Dermis blood vessel endothelial cell (primary cell): ENCODE measurements around the gene ZNF662. TPM values are rescaled to one million over a fixed set of nuclear protein-coding genes. Genes with fewer than 3 reads are reported as not detected.
"Not testable (repeated sequence)": the region's sequence is repeated elsewhere in the genome, so short reads cannot be mapped to it uniquely, and the experiment has no call there.

Source experiments
- DNase-seq: peaks from one replicate; pipeline ENCODE4 v3.0.0; 2010
- total RNA-seq: library from RNA; depleted of rRNA; stranded (reverse); fragments of >200 nt; gene quantifications from 2 replicates; pipeline ENCODE4 v1.2.3, GENCODE V29; 2014

The ZNF662 gene
- 1.5 and 2.4 TPM in 2 replicates for total RNA-seq

DNA sequence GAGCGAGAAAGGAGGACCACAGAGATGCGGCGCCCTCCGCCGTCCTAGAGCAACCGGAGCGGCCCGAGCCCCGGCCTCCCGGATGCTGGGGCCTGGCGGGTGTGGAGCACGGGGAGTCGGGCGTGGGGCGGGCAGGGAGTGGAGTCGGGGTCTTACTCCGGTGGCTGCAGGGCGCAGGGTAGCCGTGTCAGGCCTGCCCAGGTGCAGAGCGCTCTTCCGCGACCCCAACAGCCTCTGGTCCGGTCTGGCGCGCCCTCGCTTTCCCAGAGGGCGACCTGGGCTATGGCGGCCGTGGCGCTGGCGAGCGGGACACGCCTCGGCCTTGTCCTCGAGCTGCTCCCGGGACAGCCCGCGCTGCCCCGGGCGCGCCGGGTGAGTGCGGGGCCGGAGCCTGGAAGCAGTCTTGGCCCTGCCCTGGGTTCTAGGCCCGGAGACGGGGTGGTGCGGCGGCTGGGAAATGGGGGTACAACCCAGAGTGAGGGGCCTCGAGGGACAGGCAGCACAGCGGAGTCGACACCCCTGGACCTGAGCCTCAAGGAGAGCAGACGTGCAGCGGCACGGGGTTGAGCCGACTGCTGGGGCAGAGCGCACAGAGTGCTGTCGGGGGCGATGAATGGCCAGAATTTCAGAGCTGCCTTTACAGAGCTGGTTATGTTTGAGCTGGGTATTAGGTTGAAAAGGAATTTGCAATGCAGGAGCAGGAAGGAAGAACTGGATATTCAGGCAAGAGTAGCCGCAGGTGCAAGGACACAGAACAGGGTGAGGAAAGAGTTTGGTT lies at the start of gene ZNF662:
ZNF662 (plus strand) TSS at position 73 of the 778 bp plus-strand sequence. CDS start 1,973 bp downstream, outside the sequence.
- peak; percentile 5 for DNase-seq

DNA sequence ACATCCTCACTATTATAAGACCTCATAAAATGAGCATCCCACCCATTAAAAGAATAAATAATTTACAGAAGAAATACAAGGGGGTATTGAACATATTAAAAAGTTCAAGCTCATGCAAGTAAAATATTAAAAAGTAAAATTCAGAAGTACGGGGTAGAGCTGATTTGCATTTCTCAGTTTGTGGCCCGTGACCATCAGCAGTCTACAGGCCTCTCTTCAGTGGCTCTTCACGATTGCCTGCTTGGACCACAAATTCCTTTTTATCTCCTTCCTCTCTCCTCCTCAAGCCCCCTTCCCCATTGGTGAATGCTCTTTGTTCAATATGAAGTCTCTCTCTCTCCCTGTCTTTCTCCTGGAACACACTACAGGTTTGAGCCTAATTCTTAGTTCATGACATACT lies 49.4 kb upstream of the ZNF662 start:
- no peak for DNase-seq

DNA sequence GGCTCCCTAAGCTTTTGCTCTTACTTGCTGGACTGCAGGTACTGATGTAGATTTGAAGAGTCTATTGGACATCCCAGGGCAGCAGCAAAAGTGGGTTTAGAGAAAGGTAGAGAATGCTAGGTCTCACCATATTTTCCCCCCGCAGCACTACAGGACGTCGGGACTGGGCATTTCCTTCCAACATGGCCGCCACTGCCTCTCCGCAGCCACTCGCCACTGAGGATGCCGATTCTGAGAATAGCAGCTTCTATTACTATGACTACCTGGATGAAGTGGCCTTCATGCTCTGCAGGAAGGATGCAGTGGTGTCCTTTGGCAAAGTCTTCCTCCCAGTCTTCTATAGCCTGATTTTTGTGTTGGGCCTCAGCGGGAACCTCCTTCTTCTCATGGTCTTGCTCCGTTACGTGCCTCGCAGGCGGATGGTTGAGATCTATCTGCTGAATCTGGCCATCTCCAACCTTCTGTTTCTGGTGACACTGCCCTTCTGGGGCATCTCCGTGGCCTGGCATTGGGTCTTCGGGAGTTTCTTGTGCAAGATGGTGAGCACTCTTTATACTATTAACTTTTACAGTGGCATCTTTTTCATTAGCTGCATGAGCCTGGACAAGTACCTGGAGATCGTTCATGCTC lies 41.5 kb upstream of the ZNF662 start:
- DNase-seq = no peak

DNA sequence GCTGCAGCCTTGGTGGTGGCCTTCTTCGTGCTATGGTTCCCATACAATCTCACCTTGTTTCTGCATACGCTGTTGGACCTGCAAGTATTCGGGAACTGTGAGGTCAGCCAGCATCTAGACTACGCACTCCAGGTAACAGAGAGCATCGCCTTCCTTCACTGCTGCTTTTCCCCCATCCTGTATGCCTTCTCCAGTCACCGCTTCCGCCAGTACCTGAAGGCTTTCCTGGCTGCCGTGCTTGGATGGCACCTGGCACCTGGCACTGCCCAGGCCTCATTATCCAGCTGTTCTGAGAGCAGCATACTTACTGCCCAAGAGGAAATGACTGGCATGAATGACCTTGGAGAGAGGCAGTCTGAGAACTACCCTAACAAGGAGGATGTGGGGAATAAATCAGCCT lies 40.7 kb upstream of the ZNF662 start:
- no peak for DNase-seq

DNA sequence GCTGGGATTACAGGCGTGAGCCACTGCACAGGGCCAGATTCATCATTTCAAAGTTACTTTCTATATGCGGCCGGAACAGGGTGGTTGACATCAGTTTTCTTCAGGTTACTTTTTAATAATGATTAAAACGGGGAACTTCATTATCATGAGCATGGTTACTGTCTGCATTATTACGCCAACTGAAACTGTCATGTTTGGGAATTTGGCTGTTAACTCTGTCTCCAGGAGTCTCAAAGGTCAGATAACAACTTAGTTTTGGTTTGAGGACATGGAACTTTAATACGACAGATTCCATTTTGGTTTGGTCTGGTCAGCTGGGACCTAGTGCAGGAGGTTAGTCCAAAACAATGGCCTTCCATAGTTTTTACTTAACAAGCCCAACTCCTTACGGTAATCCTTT lies 38.8 kb upstream of the ZNF662 start:
- DNase-seq = no peak

DNA sequence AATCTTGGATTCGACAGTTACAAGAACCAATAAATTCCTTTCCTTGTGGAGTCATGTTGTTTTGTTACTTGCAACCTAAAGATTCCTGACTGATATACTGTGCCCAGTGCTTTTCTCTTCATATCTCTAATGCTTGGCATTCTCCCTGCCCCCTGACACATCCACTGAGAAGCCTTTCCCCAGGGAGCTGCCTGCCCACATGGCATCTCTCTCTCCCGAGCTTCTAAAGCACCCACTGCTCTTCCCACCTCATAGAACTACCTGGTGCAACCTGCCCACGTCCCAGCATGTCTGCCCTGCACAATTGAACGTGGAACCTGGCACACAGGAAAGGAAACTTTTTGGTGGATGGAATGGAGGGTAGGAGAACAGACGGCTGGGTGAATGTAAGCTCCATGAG lies 37.1 kb upstream of the ZNF662 start:
- DNase-seq = no peak

DNA sequence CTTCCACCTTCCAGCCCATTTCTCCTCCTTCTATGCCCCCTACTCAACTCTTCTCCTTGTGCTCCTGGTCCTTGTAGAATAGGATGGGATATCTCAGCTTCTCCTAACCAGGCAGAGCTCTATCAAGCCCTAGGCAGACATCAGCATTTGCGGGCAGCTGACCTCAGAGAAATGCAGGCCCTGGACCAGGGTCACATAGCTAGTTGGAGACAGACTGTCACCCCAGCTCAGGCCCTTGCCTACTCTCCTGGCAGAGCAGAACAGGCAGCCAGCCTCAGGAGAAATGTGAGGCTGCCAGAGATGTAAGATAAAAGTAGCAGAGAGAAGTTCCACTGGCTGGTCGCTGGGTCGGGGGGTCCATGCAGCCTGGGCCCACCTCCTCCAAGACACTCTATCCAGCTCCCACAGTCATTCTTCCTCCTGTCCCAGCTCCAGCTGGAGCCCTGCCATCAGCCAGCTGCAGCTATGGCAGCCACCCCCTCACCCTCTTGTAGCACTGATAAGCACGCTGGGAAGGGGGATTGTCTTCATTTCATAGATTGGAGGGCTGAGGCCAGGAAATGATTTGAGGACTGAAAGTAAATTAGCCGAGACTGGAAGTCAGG lies 34.2 kb upstream of the ZNF662 start:
- DNase-seq = no peak

DNA sequence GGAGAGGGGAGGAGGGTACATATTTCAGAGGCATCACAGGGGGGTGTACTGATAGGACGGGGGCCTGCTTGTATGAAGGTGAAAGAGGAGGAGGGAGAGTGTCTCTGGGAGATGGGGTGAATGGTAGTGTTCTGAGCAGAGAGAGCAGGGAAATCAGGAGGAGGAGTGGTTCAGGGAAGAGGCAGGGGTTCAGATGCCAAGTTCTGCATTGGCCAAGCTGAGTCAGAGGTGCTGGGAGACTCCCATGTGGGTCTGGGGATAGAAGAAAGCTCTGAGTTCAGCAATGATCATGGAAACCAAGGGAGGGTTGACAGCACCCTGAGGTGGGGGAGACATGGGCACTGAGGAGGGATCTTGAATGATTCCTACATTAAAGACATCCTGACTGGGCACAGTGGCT lies 33.2 kb upstream of the ZNF662 start:
- DNase-seq = no peak

DNA sequence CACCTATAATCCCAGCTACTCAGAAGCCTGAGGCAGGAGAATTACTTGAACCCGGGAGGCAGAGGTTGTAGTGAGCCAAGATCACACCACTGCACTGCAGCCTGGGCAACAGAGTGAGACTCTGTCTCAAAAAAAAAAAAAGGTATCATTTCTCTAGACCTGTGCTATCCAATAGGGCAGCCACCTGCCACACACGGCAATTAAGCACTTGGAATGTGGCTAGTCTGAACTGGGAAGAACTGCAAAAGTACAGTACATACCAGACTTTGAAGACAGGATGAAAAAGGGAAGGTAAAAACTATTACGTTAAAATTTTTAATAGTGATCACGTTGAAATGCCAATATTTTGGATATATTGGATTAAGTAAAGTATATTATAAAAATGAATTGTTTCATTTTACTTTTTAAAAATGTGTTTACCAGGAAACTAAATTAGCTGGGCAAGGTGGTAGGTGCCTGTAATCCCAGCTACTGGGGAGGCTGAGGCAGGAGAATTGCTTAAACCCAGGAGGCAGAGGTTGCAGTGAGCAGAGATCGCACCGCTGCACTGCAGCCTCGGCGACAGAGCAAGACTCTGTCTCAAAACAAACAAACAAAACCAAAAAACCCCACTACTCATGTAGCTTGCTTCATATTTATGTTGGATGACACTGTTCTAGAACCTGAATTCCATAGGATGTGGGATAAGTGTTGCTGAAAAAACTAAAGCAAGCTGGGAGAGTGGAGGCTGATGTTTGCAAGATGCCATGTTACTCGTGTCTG lies 32.5 kb upstream of the ZNF662 start:
- no peak for DNase-seq

DNA sequence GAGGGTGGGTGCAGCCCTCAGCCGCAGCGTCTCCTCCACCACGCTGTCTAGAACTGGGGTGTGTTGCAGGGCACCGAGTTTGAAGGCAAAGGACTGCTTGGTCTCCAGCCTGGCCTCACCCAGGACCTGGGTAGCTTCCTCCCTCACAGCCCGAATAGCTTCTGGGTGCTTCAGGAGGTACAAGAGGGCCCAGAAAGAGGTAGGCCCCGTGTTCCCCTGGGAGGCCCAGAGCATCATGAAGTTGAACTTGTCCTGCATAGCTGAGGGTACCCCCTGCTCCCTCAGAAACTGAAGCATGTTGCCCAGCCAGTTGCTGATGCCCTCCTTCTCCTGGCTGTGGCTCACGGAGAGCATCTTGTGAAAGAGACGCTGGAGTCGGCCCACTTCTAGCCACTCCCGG lies 31.2 kb upstream of the ZNF662 start:
- DNase-seq = no peak

DNA sequence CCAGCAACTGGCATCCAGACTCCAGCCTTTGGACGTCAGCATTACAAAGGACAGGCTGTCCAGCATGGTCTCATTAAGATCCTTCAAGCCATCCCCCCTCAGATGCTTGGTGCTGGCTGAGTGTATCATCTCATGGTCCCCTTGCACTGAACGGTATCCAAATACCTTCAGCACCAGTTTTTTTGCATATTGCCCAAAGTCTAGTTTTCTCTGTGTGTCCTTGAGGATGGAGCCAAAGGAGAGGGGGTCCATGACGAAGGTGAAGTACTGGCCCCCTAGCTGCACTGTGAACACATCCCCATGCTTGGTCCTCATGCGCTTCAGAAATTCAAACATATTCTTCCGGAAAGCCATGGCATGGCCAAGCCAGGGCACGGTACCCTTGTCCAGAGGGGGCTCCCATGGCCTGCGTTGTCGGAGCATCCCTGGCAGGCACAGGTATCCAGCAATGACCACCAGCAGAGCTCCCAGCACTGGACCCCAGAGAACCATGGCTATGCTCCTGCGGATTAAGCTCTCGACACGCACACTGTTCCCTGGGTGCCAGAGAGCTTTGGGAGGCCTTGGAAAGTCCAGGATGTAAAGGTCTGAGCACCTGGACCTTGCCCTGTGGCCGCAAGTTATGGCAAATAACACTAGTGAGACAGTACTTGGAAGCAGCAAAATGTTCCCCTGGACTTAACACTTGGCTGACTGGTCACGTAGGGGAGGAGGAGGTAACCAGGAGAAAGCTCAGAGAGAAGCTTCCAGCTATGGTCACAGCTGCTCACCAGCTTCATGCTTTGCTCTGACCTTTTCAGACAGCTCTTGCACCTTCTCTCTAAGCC lies 30.4 kb upstream of the ZNF662 start, which contains the start of gene CYP8B1:
CYP8B1 (minus strand) TSS at position 555 of the 827 bp plus-strand sequence; CDS start at position 492, 63 bp downstream.
- no peak for DNase-seq

DNA sequence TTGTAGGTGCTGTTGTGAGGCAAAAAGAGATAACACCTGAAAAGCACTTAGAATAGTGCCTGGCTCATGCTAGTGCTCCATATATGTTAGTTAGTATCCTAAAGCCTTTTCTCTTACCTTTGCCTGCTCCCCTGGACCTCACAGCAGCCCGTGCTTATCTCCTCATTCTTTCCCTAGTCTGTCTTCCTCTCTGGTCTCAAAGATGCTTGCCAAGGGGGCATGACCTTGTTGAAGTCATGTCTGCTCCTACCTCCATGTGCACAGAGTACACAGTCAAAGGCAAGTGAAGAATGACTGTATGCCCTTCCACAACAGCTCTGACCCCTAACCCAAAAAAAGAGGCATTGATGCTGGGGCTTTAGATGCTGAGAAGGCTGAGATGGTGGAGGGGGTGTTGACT lies 29.5 kb upstream of the ZNF662 start:
- DNase-seq = no peak

DNA sequence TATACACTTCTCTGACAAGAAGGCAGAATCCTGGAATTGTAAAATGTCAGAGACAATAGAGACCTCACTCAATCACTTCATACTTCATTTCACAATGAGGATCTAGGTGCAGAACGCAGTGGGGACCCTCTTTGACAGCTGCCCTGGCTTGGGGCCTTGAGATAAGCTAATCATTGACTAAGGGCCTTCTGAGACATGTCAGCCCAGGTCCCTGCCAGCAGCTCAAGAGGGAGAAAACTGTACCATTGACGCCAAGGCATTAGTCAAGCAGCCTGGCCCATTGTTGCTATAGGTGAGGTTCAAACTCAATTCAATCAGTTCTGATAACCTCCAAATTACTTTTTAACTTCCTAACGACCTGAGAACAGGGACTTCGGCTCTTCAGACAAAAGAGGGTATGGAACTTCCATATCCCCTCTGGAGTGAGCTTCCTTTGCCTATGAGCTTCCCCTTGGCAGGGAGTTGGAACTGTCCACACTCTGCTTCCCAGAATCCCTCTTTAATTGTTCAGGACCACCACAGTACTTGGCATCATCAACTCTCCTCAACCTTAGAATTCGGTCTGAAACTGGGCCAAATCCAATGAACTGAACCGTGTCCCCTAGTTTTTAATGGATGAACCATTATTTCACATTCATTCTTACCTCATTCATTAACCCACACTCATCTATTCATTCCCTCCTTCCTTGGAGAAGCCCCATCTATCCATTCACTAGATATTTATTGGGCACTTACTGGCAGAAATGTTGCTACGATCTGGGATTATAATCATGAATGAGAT lies 28.8 kb upstream of the ZNF662 start:
- DNase-seq = no peak

DNA sequence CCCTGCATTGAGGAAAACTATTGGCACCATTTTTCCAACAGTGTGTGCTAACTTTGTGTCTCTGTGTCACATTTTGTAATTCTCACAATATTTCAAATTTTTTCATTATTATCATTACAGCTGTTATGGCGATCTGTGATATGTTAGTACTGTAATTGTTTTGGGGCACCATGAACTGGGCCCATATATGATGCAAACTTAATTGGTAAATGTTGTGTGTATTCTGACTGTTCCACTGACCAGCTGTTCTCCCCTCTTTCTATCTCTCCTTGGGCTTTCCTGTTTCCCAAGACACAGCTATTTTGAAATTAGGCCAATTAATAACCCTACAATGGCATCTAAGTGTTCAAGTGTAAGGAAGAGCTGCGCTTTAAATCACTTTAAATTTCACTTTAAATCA lies 28.1 kb upstream of the ZNF662 start:
- DNase-seq = no peak

DNA sequence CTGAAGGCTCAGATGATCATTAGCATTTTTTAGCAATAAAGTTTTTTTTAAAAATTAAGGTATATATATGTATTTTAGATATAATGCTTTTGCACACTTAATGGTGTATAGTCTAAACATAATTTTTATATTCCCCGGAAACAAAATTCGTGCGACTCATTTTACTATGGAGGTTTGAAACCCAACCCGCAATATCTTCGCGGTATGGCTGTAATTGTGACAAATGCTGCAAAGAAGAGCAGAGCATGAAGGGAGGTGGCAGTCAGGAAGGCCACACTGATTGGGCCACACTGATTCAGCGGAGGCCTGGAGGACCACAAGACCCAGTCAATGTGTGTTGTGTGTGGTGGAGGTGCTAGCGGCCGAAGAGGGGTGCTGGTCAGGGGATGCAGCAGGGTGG lies 25.8 kb upstream of the ZNF662 start:
- no peak for DNase-seq

DNA sequence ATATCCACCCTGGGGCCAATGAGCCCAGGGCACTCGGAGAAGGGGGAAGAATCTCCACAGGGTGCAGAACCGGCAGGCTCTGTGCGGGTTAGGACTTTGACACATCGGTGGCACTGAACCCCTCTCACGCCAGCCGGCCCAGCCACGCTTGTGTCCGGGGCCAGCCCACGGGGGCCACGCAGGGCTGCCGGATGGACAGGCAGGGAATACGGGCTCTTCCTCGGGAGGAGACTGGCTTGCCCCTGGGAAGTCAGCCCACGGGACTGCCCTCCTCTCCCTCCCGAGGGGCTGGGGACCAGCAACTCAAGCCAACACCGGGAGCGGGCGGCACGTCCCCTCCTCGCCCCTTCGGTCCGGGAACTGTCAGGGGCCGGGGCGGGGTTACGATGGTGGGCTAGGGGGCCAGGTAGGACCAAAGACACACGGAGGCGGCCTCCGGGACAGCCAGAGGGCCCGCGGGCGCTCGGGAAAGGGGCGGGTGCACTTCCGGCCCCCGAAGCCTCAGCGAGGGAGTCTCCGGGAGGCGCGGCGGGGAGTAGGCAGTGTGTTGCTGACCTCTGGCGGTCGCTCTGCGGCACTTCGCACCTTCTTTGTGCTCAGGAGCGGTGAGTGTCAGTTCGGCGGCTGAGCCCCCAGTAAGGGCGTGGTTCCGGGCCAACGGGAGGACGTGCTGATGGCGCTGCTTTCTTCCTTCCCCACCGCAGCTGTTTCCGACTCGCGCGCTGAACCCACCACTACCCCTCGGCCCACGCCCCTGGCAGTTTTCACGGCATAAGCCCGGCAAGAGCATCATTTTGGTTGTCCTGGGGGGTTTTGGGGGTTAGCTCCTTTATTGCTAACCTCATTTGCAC lies 25.1 kb upstream of the ZNF662 start:
- peak; percentile 76 for DNase-seq

DNA sequence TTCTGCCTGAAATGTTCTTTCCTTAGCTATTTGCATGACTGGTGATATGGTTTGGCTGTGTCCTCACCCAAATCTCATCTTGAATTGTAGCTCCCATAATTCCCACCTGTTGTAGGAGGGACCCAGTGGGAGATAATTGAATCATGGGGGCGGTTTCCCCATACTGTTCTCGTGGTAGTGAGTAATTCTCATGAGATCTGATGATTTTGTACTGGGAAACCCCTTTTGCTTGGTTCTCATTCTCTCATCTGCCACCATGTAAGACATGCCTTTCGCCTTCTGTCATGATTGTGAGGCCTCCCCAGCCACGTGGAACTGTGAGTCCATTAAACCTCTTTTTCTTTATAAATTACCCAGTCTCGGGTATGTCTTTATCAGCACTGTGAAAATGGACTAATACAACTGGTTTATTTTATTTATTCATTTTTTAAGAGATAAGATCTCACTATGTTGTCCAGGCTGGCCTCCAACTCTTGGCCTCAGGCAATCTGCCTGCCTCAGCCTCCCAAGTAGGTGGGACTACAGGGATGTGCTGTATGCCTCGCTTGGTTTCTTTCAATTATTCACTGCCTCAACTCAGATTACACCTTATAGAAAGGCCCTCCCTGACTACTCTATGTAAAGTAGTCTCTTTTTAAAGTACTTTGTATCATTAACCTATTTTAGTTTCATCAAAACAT lies 22.6 kb upstream of the ZNF662 start:
- not testable (repeated sequence) for DNase-seq

DNA sequence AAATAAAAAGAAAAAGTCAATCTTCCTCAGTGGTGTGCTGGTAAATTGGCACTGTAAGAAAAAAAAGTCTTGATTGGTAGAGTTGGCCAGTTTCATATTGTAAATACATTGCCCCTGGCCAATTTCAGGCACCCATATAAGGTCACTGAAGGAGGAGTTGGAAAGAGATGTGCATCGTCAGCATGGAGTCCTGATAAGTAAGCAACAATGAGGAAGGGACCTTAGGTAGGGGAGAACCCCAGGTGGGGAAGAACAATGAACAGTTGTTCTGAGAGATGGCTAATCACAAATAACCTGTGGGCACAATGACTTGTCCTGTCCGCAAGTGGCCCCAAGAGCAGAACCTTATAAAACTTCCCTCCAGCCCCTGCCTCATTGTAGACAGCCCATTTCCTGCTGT lies 21.6 kb upstream of the ZNF662 start:
- DNase-seq = no peak

DNA sequence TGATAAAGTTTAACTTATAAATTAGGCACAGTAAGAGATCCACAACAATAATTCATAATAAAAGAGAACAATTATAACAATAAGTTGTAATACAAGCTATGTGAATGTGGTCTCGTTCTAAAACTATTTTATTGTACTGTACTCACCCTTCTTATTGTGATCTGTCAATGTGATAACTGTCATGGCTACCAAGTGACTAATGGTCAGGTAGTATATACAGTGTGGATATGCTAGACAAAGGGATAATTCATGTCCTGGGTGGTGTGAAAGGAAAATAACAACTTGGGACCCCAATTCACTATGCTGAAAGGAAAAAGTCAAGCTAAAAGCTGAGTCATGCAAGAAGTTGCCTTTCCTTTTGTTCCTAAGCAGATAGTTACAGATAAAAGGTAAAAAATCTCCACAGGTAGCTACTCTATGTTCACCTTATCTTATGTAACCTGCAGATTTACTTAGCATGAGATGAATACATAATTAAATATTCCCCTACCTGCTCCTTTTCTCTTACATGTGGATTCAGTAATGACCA lies 19.6 kb upstream of the ZNF662 start:
- DNase-seq = no peak

DNA sequence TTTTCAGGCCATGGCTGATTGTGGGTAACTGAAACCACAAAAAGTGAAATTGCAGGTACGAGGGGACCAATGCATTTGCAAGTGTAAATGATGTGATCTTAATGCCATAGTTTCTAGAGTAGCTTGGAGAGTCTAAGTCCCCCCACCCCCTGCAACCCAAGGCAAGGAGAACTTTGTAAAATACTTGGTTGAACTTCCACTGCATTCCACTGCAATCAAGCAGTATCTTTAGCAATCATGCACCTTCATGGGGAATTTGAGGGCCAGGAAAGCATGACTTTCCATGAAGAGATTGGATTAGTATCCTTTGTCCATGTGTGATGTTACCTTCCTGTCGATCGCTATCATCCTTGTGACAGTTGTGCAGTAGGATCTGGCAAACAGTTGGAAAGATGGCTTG lies 18.9 kb upstream of the ZNF662 start:
- DNase-seq = no peak
